ENCODE measurements around the gene RANBP1. TPM values are rescaled to one million over a fixed set of nuclear protein-coding genes. Genes with fewer than 3 reads are reported as not detected.

Gene RANBP1
- total and polyA plus RNA-seq, 9 of the 15 experiments (the other 6 are each of a cell fraction or from before 2014, with no cell fraction given) = 162 to 2,891 (median 1,289) TPM

DNA sequence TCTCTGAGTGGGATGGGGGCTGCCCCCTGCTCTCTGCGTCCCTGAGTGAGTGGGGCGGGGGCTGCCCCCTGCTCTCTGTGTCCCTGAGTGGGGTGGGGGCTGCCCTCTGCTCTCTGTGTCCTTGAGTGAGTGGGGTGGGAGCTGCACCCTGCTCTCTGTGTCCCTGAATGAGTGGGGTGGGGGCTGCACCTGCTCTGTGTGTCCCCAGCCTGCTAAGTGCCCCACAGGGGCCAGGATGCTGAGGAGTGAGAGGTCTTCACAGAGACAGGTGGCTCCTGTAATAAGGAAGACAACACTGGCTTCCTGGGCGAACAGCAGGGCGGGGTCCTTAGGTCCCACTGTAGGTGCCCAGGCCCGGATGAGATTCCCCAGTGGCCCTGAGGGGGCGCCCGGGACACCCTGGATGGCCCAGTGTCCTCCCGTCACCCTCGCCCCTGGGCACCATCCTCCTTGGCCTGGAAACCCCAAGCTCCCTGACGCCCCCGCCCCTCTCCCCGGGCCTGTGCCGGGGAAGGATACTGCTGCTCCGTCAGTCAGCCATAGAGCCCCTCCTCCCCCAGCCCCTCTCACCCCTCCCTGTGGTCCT lies 38.8 kb downstream of the RANBP1 start (continued):
- TF ChIP-seq, protein P1, sequence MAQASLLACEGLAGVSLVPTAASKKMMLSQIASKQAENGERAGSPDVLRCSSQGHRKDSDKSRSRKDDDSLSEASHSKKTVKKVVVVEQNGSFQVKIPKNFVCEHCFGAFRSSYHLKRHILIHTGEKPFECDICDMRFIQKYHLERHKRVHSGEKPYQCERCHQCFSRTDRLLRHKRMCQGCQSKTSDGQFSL (CRISPR knock-in tag; IDR thresholded peaks at IDR 0.05) = 0 out of 2 replicates have a peak, but pooled peaks have one; percentile 10
- TF ChIP-seq, protein P1 (tag; IDR thresholded peaks at IDR 0.05) = no peak
- no peak for TF ChIP-seq NR2F6 (CRISPR knock-in tag; IDR thresholded peaks at IDR 0.05)
- TF ChIP-seq, protein P2, sequence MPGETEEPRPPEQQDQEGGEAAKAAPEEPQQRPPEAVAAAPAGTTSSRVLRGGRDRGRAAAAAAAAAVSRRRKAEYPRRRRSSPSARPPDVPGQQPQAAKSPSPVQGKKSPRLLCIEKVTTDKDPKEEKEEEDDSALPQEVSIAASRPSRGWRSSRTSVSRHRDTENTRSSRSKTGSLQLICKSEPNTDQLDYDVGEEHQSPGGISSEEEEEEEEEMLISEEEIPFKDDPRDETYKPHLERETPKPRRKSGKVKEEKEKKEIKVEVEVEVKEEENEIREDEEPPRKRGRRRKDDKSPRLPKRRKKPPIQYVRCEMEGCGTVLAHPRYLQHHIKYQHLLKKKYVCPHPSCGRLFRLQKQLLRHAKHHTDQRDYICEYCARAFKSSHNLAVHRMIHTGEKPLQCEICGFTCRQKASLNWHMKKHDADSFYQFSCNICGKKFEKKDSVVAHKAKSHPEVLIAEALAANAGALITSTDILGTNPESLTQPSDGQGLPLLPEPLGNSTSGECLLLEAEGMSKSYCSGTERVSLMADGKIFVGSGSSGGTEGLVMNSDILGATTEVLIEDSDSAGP (CRISPR knock-in tag; IDR thresholded peaks at IDR 0.05) = 0 out of 2 replicates have a peak, but pooled peaks have one; percentile 27
- TF ChIP-seq RFX1 (IDR thresholded peaks at IDR 0.05) = no peak
- no peak for TF ChIP-seq STAT5B (CRISPR knock-in tag; IDR thresholded peaks at IDR 0.05)
- TF ChIP-seq, protein P3, sequence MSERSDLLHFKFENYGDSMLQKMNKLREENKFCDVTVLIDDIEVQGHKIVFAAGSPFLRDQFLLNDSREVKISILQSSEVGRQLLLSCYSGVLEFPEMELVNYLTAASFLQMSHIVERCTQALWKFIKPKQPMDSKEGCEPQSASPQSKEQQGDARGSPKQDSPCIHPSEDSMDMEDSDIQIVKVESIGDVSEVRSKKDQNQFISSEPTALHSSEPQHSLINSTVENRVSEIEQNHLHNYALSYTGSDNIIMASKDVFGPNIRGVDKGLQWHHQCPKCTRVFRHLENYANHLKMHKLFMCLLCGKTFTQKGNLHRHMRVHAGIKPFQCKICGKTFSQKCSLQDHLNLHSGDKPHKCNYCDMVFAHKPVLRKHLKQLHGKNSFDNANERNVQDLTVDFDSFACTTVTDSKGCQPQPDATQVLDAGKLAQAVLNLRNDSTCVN (CRISPR knock-in tag; IDR thresholded peaks at IDR 0.05) = no peak
- TF ChIP-seq MAZ (CRISPR knock-in tag; conservative IDR thresholded peaks at IDR 0.05 in 1 of 2, IDR thresholded peaks at IDR 0.05 in 1 of 2) = 0 out of 4 replicates have a peak, but pooled peaks of 1 of the 2 experiments have one; percentile 5
- TF ChIP-seq, protein P4, sequence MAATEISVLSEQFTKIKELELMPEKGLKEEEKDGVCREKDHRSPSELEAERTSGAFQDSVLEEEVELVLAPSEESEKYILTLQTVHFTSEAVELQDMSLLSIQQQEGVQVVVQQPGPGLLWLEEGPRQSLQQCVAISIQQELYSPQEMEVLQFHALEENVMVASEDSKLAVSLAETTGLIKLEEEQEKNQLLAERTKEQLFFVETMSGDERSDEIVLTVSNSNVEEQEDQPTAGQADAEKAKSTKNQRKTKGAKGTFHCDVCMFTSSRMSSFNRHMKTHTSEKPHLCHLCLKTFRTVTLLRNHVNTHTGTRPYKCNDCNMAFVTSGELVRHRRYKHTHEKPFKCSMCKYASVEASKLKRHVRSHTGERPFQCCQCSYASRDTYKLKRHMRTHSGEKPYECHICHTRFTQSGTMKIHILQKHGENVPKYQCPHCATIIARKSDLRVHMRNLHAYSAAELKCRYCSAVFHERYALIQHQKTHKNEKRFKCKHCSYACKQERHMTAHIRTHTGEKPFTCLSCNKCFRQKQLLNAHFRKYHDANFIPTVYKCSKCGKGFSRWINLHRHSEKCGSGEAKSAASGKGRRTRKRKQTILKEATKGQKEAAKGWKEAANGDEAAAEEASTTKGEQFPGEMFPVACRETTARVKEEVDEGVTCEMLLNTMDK (IDR thresholded peaks at IDR 0.05; ENCODE audit: borderline replicate concordance, insufficient read depth, low read depth, low read length, poor library complexity, severe bottlenecking) = peak; percentile 58
- TF ChIP-seq TRIM24 (IDR thresholded peaks at IDR 0.05) = no peak
- 0 out of 2 replicates have a peak, but pooled peaks have one; percentile 52 for TF ChIP-seq STAG1 (CRISPR knock-in tag; IDR thresholded peaks at IDR 0.05; ENCODE audit: borderline replicate concordance)
- TF ChIP-seq ETV6 (IDR thresholded peaks at IDR 0.05; ENCODE audit: borderline replicate concordance in 1 of 2, low read depth in 2 of 2, low read length in 1 of 2) = no peak
- TF ChIP-seq ETV6 (CRISPR knock-in tag; IDR thresholded peaks at IDR 0.05; ENCODE audit: borderline replicate concordance) = no peak
- TF ChIP-seq MTA2 (IDR thresholded peaks at IDR 0.05; ENCODE audit: low read depth) = no peak
- TF ChIP-seq SOX6 (IDR thresholded peaks at IDR 0.05) = no peak
- TF ChIP-seq, protein P5, sequence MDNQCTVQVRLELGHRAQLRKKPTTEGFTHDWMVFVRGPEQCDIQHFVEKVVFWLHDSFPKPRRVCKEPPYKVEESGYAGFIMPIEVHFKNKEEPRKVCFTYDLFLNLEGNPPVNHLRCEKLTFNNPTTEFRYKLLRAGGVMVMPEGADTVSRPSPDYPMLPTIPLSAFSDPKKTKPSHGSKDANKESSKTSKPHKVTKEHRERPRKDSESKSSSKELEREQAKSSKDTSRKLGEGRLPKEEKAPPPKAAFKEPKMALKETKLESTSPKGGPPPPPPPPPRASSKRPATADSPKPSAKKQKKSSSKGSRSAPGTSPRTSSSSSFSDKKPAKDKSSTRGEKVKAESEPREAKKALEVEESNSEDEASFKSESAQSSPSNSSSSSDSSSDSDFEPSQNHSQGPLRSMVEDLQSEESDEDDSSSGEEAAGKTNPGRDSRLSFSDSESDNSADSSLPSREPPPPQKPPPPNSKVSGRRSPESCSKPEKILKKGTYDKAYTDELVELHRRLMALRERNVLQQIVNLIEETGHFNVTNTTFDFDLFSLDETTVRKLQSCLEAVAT (IDR thresholded peaks at IDR 0.05) = no peak
- TF ChIP-seq LCOR (CRISPR knock-in tag; IDR thresholded peaks at IDR 0.05) = no peak
- TF ChIP-seq NFE2L1 (tag; IDR thresholded peaks at IDR 0.05; ENCODE audit: borderline replicate concordance, low read depth) = no peak
- TF ChIP-seq YBX1 (IDR thresholded peaks at IDR 0.05) = no peak
- TF ChIP-seq RBM25 (IDR thresholded peaks at IDR 0.05; ENCODE audit: low read depth, low read length, severe bottlenecking) = no peak
- no peak for TF ChIP-seq TAF1 (IDR thresholded peaks at IDR 0.05; ENCODE audit: control insufficient read depth, extremely low read depth, insufficient read depth, low read length, severe bottlenecking)

Measured in K562 (cell line).